Thyroid gland (tissue), 4 donors: ENCODE results near the gene HMGB3. TPM values are rescaled to one million over a fixed set of nuclear protein-coding genes. Genes with fewer than 3 reads are reported as not detected.
A peak's percentile ranks its signal among the peaks of the same experiment; 100 is the strongest.

ENCODE experiments used
- DNase-seq, 2 donors: peaks; one replicate each; pipeline ENCODE4 v3.0.0-alpha.2; 2019
- H3K27ac ChIP-seq, 3 donors: fragments of 200-600 bp; sonication (generic); 1 replicate in 2 of 3; 2 replicates in 1 of 3; pipeline ENCODE4 v1.5.1; 2016 to 2019; ENCODE audit warnings: mild to moderate bottlenecking in 1 of 3, moderate library complexity in 1 of 3
- H3K27me3 ChIP-seq: fragments of 200-600 bp; sonication (generic); one replicate; pipeline ENCODE4 v1.5.1; 2019
- H3K36me3 ChIP-seq, 2 donors: fragments of 200-600 bp; sonication (generic); one replicate each; pipeline ENCODE4 v1.5.1; 2016 to 2019
- H3K4me1 ChIP-seq, 2 donors: fragments of 200-600 bp; sonication (generic); one replicate each; pipeline ENCODE4 v1.5.1; 2017 to 2019
- H3K4me3 ChIP-seq, 3 donors: fragments of 200-600 bp; sonication (generic); replicated peaks in 1 of 3; 1 replicate in 2 of 3; 2 replicates in 1 of 3; pipeline ENCODE4 v1.5.1; 2016; ENCODE audit warnings: mild to moderate bottlenecking in 1 of 3
- H3K9me3 ChIP-seq: fragments of 200-600 bp; sonication (generic); one replicate; pipeline ENCODE4 v1.5.1; 2017
- CTCF ChIP-seq, 6 experiments: fragments of 200-600 bp in 3 of 6; fragments of 450-650 bp in 3 of 6; sonication (generic) in 3 of 6; IDR thresholded peaks; one replicate each; pipeline ENCODE4 v1.5.1; 2016 to 2019; ENCODE audit warnings: antibody characterized with exemption in 6 of 6, mild to moderate bottlenecking in 2 of 6, inconsistent platforms in 1 of 6, moderate library complexity in 1 of 6
- POLR2A ChIP-seq, 2 donors: fragments of 450-650 bp; IDR thresholded peaks; one replicate each; pipeline ENCODE4 v1.6.1; 2017; ENCODE audit warnings: antibody characterized with exemption in 2 of 2, mild to moderate bottlenecking in 2 of 2, moderate library complexity in 1 of 2
- WGBS, 2 donors: methylation state at CpG; one replicate each; pipeline ENCODE4 v1.1.5; 2017; 5-methylcytosine and 5-hydroxymethylcytosine counted together
- intact Hi-C: fragments of 100-400 bp; cut with DNase I; formaldehyde crosslinking; loops from one replicate; pipeline ENCODE4 v1.15.1; 2023
- total RNA-seq, 4 donors: library from RNA; depleted of rRNA; stranded (reverse); fragments of >200 nt; gene quantifications; one replicate each; pipeline ENCODE4 v1.2.3, GENCODE V29; 2016

HMGB3 gene
- total RNA-seq, 4 donors from 2014 or later: 5.6 to 9.1 (median 8.4) TPM

- WGBS, 2 donors: 80 to 82% methylated on average over 8 to 9 of the region's 9 CpGs
These were observed 42.2 kb upstream of the HMGB3 start for GRCh38 chrX:150940844-150941495.

GRCh38 chrX:150941580-150941979 is 41.6 kb upstream of the HMGB3 start:
- no peak overlapping the region for H3K4me3 ChIP-seq
- 36 to 58% methylated on average over 2 of the region's 2 CpGs for WGBS, 2 donors
- no peaks in the 10 kb centered on the region for H3K27me3 ChIP-seq
- TF ChIP-seq CTCF (IDR thresholded peaks at IDR 0.05) (no peak), POLR2A (IDR thresholded peaks at IDR 0.05) (no peak)
- H3K4me1 ChIP-seq: no peaks in the 10 kb centered on the region
- DNase-seq: no peak
- H3K9me3 ChIP-seq: no peaks in the 10 kb centered on the region
- no peak overlapping the region for H3K27ac ChIP-seq
- no peaks in the 10 kb centered on the region for H3K36me3 ChIP-seq
- intact Hi-C loops: no loop called here

More at GRCh38 chrX:150940844-150941495, 42.2 kb upstream of the HMGB3 start:
- no peaks in the 10 kb centered on the region for H3K27me3 ChIP-seq
- no peaks in the 10 kb centered on the region for H3K9me3 ChIP-seq
- H3K4me1 ChIP-seq: no peaks in the 10 kb centered on the region
- H3K4me3 ChIP-seq: no peak overlapping the region
- no peak for DNase-seq
- TF ChIP-seq POLR2A (IDR thresholded peaks at IDR 0.05) (no peak), CTCF (IDR thresholded peaks at IDR 0.05) (no peak)
- intact Hi-C loops: no loop called here
- no peak overlapping the region for H3K27ac ChIP-seq
- H3K36me3 ChIP-seq: no peaks in the 10 kb centered on the region

- no peak for TF ChIP-seq POLR2A (IDR thresholded peaks at IDR 0.05)
- Histone ChIP-seq H3K27me3 (no peaks in the 10 kb centered on the region), H3K4me3 (no peak overlapping the region), H3K36me3 (no peaks in the 10 kb centered on the region), H3K27ac (no peak overlapping the region), H3K9me3 (no peaks in the 10 kb centered on the region), H3K4me1 (no peaks in the 10 kb centered on the region)
- DNase-seq: peak; percentile 12 to 17
- intact Hi-C loops: no loop called here
- 57 to 59% methylated on average over 2 to 5 of the region's 9 CpGs for WGBS, 2 donors
These were observed 40.1 kb upstream of the HMGB3 start for GRCh38 chrX:150942942-150943594.

GRCh38 chrX:150944233-150944632 is 38.9 kb upstream of the HMGB3 start:
- WGBS, 2 donors: 83 to 100% methylated on average over 1 of the region's 3 CpGs
- Histone ChIP-seq H3K27me3 (no peaks in the 10 kb centered on the region), H3K4me1 (no peaks in the 10 kb centered on the region), H3K4me3 (no peak overlapping the region), H3K9me3 (no peaks in the 10 kb centered on the region), H3K36me3 (no peaks in the 10 kb centered on the region), H3K27ac (no peak overlapping the region)
- TF ChIP-seq POLR2A (IDR thresholded peaks at IDR 0.05): no peak
- no peak for TF ChIP-seq CTCF (IDR thresholded peaks at IDR 0.05)
- DNase-seq: no peak
- intact Hi-C loops: no loop called here

- DNase-seq: no peak
- Histone ChIP-seq H3K27me3 (no peaks in the 10 kb centered on the region), H3K4me3 (no peak overlapping the region), H3K4me1 (no peaks in the 10 kb centered on the region), H3K9me3 (no peaks in the 10 kb centered on the region), H3K36me3 (no peaks in the 10 kb centered on the region), H3K27ac (no peak overlapping the region)
- no peak for TF ChIP-seq POLR2A (IDR thresholded peaks at IDR 0.05)
- TF ChIP-seq CTCF (IDR thresholded peaks at IDR 0.05): no peak
- intact Hi-C loops: no loop called here
- WGBS, 2 donors: 90 to 100% methylated on average over 1 to 2 of the region's 3 CpGs
These were observed 28.2 kb upstream of the HMGB3 start for GRCh38 chrX:150954951-150955350.
